ENCODE data around the gene CLMN.

CLMN gene

DNA sequence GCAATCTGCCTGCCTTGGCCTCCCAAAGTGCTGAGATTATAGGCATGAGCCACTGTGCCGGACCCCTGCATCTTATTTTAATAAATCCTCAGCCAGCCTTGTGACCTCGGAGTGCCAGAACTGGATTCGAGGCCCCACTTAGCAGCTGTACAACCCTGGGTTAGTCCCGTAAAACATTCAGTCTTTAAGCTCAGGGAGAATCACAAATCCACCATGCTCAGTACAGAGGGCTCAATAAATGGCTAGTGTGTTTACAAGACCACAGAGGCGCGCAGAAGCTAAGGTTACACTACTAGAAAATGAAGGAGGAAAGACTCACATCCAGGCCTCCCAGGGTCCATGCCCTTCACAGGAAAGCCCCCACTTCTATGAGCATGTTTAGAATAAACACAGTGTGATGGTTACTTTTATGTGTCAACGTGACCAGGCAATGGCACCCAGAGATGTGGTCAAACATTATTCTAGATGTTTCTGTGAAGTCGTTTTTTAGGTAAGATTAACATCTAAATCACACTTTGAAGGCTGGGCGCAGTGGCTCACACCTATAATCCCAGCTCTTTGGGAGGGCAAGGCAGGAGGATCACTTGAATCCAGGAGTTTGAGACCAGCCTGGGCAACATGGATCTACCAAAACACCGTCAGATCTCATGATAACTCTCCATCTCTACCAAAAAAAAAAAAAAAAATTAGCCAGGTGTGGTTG lies 55.3 kb downstream of the CLMN start:
- no peak for DNase-seq (ENCODE audit: low read depth in 1 of 2, low spot score in 1 of 2)

DNA sequence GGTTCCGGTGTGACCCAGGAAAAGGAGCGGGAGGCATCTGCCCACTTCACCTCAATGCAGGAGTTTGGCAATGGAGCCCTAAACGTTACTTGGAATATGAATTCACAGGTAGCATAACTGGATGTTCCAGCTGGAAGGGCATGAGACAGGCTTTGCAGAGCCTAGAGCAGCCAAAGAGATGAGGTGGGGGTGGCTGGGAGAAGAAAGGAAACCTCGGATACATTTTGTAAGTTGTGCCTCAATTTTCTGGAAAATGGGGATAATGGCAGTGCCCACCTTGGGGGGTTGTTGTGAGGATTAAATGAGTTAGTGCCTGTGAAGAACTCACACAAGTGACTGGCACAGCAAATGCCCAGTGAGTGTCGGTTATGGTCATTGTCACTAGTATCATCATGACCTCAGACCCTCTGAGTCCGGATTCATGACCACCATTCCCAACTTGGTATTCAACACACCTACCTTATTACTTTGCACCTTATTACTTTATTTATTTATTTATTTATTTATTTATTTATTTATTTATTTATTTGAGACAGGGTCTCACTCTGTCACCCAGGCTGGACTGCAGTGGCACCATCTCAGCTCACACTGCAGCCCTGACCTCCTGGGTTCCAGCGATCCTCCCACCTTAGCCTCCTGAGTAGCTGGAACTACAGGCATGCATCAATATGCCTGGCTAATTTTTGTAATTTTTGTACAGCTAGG lies 56.0 kb downstream of the CLMN start:
- DNase-seq (ENCODE audit: low read depth in 1 of 2, low spot score in 1 of 2): no peak

GRCh38 chr14:95262511-95262891 lies 57.2 kb downstream of the CLMN start:
- no peak for DNase-seq (ENCODE audit: low read depth in 1 of 2, low spot score in 1 of 2)

DNA sequence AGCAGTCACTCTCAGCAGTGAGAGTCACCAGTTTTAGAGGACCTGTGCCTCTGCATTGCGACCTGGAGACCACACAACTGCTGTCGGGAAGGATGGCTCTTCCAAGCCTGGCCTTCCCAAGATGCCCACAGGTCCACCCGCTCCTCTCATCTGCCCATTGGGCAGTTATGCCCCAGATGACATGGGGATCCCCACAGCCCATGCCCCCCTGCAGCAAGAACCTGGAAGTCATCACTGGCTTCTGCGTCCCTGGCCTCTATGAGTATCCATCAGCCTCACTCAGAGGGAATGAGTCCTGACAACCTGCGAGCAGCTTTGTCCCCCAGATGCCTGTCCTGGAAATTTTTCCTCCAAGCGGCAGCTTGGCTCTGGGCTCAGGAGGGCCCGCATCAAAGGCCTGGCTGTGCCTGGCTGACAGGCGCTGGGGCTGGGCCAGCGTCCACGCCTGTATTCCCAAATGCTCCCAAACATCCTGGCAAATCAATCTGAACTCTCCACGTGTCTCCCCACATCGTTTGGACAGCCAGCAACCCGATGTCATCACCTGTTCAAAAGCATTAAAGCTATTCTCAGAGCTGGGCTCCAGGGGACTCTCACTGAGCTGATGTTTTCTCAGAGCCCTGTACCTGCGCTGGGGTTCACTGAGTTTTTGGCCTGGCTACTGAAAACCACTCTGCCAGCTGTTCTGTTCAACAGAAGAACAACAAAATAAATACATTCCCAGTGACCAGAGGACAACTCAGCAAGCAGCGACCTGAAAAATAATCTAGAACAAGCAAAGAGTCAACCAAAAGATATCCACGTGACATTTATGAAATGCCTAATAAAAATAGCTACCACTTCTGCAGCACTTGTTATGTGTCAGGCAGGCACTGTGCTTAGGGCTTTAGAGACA lies 57.8 kb downstream of the CLMN start:
- no peak for DNase-seq (ENCODE audit: low read depth in 1 of 2, low spot score in 1 of 2)

DNA sequence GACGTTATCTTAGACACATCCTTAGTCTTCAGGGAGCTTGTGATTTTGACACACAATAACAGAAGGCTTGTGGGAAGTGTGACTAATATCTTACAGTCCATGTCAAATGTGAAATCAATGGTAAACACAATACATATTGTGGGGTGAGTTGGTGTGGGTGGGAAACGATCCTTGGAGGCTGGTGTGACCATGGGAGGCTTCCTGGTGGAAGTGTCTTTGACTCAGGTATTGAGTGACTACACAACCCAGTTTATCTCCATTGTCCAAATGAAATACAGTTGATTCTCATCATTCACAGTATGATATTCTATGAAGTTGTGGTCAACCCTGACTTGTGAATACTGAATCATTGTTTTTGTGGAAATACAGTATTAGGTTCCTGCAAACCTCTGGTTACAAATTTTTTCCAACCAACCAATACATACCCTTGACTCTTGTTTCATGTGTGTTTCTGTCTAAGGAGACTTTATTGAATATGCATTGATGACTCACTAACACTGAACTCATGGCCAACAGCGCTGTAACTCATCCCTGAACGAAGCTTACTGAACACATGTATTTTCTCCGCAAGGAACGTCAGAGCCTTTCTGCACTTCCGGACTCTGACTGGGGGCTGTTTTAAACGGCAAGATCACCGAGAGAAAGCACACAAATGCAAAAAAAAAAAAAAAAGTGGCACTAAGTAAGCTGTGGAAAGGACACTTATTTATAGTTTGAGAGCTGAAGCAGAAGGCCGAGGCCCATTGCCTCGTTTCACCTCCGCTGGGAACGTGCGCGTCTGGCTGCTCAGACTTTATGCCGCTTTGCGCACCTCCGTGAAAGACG lies 59.0 kb downstream of the CLMN start:
- peak in 1 of 2 donors; percentile 31 for DNase-seq (ENCODE audit: low read depth in 1 of 2, low spot score in 1 of 2)

DNA sequence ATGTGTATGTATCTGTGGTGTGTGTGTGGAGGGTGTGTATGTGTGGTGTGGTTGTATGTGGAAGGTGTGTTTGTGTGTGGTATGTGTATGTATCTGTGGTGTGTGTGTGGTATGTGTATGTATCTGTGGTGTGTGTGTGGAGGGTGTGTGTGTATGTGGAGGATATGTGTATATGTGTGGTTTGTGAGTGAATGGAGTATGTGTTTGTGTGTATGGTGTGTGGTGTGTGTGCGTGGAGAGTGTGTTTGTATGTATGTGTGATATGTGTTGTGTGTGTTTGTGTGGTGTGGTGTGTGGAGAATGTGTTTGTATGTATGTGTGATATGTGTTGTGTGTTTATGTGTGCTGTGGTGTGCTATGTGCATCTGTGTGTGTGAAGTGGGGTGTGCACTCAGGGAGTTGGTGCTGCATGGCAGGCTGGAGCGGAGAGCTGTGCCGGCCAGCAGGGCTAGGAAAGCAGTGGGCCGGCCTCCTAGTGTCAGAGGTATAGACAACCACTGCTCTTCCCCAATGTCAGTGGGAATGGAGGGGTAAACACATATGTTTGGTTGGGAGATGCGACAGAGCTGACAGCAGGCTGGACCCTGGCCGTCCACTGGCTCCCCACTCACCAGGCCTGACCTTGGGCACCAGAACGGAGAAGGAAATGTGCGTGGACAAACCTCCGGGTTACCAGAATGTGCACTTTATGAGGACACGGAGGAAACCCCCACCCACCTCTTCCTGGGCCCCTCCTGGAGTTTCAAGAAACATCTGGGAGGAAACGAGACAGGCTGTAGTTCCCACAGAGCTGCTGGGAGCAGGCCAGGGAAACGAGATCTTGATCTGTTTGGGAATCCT lies 60.7 kb downstream of the CLMN start:
- DNase-seq (ENCODE audit: low read depth in 1 of 2, low spot score in 1 of 2): no peak

DNA sequence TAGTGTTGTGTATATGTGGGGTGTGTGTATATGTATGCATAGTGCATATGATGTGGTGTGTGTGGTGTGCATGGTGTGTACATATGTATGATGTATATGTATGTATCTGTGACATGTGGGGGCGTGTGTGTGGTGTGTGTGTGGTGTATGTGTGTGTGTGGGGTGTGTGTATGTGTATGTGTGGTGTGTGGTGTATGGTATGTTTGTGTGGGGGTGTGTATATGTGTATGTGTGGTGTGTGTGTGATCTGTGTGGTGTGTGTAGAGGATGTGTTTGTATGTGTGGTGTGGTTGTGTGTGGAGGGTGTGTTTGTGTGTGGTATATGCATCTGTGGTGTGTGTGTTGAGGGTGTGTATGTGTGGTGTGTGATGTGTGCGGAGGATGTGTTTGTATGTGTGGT lies 61.6 kb downstream of the CLMN start:
- DNase-seq (ENCODE audit: low read depth in 1 of 2, low spot score in 1 of 2): no peak

DNA sequence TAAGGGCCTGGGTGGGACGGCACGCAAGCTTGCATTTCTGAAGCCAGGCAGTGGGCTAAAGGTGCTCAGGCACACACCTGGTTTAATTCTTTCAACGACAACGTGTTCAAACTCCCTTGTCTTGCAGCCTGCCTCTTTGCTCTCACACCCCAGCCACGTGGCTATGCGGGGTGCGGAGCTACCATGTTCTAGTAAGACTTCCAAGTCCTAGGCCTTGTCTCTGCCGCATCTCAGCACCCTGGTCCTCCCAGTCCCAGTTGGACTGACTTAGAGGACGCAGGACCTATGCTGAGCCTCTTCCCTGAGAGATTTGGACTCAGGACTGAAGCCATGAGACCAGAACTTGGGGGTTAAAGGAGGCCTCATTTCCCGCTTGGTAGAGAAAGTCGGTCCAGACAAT lies 62.2 kb downstream of the CLMN start:
- no peak for DNase-seq (ENCODE audit: low read depth in 1 of 2, low spot score in 1 of 2)

DNA sequence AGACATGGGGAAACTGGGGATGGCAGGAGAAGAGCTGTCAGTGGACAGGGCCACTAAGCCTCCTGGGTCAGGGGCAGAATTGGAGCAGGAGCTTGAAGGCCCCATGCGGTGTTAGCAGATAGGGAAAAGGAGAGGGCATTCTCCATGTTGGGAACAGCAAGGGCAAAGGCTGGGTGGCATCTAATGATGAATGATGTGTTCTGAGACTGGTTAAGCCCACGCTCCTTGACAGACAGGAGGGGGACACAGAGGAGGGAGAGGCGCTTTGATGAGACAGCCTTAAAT lies 63.0 kb downstream of the CLMN start:
- no peak for DNase-seq (ENCODE audit: low read depth in 1 of 2, low spot score in 1 of 2)

DNA sequence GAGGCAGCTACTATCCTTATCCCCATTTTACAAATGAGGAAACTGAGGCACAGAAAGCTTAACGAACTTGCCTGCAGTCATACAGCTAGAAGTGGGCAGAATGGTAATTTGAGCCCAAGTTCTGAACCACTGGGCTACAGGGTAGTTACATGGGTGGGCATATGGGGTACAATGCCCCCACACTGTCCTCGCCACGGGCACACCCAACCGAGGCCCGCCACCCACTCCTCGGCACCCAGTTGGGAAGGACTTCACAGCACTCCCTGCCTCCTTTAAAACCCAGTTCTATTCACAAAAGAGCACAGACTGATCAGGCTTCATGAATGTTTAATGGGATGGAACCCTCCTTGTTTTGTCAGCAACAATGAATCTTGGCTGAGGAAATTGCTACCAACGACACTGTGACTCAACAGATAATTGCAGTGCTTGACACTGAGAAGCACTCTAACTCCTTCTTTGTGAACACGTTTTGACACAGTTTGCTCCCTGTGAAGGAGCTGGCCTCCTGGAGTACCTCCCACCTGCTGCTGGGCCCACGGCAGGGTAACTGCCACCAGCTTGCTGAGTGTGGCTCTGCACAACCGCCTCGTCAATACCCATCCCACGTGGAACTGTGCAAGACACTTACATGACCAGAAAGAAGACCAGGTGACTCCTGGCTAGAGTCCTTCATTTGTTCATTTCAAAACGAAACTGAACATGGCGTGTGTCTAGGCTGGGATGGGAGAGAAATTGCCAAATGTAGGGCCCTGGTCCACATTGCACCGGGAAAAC lies 63.5 kb downstream of the CLMN start:
- DNase-seq (ENCODE audit: low read depth in 1 of 2, low spot score in 1 of 2): no peak

DNA sequence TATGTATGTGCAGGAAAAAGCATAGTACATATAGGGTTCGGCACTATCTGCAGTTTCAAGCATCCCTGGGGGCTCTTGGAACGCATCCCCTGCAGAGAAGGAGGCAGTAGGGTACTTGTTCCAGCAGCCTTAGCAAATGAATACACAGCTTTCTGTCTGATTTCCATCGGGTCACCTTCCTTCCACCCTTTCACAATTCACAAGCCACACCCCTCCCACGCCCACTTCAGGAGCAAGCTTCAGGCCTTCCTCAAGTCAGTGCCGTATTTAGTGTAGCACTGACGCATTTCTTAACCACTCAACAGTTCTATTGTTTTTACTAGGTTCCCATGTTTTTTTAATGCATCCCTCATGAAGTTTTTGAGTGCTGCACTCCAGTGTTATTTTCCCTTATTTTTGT lies 64.2 kb downstream of the CLMN start:
- no peak for DNase-seq (ENCODE audit: low read depth in 1 of 2, low spot score in 1 of 2)

DNA sequence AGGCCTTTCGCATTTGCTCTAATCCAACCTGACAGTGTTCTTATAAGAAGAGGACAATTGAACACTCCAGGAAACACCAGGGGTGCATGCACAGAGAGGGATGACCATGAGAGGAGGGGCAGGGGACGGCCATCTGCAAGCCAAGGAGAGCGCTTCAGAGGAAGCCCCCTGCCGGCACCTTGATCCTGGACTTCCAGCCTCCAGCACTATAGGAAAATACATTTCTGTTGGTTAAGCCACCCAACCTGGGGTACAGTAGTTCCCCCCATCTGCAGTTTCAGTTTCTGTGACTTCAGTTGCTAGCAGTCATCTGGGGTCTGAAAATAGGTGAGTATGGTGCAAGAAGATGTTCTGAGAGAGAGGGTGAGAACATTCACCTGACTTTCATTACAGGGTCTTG lies 64.7 kb downstream of the CLMN start:
- no peak for DNase-seq (ENCODE audit: low read depth in 1 of 2, low spot score in 1 of 2)

GRCh38 chr14:95254288-95254687 lies 65.4 kb downstream of the CLMN start:
- DNase-seq (ENCODE audit: low read depth in 1 of 2, low spot score in 1 of 2): no peak

GRCh38 chr14:95253039-95253630 lies 66.6 kb downstream of the CLMN start:
- no peak for DNase-seq (ENCODE audit: low read depth in 1 of 2, low spot score in 1 of 2)

- no peak for DNase-seq (ENCODE audit: low read depth in 1 of 2, low spot score in 1 of 2)
These were observed 67.5 kb downstream of the CLMN start for GRCh38 chr14:95252219-95252618.

GRCh38 chr14:95250936-95251335 lies 68.8 kb downstream of the CLMN start:
- DNase-seq (ENCODE audit: low read depth in 1 of 2, low spot score in 1 of 2): no peak

GRCh38 chr14:95250140-95250769 lies 69.5 kb downstream of the CLMN start:
- DNase-seq (ENCODE audit: low read depth in 1 of 2, low spot score in 1 of 2): no peak

- no peak for DNase-seq (ENCODE audit: low read depth in 1 of 2, low spot score in 1 of 2)
These were observed 71.3 kb downstream of the CLMN start for GRCh38 chr14:95248432-95248831.

- DNase-seq (ENCODE audit: low read depth in 1 of 2, low spot score in 1 of 2): no peak
These were observed 72.8 kb downstream of the CLMN start for GRCh38 chr14:95246870-95247269.

Data from activated CD4-positive, alpha-beta T cell treated with anti-CD3 and anti-CD28 coated beads, Interleukin-2, amount 50 U/mL, for 24 hours (primary cell).